Activated T-cell treated with anti-CD3 and anti-CD28 coated beads, Interleukin-2, amount 50 U/mL, for 4 hours (primary cell): ENCODE measurements around the gene CFAP251. TPM values are rescaled to one million over a fixed set of nuclear protein-coding genes. Genes with fewer than 3 reads are reported as not detected.

Source experiments
- ATAC-seq, 2 donors: fragments of 200-7000 bp; cut with Tn5 transposase; one replicate each; pipeline ENCODE4 v1.10.0; 2021
- DNase-seq: peaks from one replicate; pipeline ENCODE4 v3.0.0-alpha.2; 2020
- H3K27me3 Mint-ChIP-seq: one replicate; pipeline ENCODE4 v1.8.0; 2021; ENCODE audit warnings: low read depth, mixed read lengths
- H3K36me3 Mint-ChIP-seq: one replicate; pipeline ENCODE4 v1.8.0; 2022; ENCODE audit warnings: mixed read lengths; ENCODE audit not compliant: insufficient read depth
- H3K4me1 Mint-ChIP-seq: one replicate; pipeline ENCODE4 v1.8.0; 2021; ENCODE audit warnings: low read depth, mixed read lengths
- H3K4me3 Mint-ChIP-seq: one replicate; pipeline ENCODE4 v1.8.0; 2021; ENCODE audit warnings: mild to moderate bottlenecking, moderate library complexity, mixed read lengths
- H3K9me3 Mint-ChIP-seq: one replicate; pipeline ENCODE4 v1.8.0; 2021; ENCODE audit warnings: mixed read lengths
- total RNA-seq, 3 donors: library from RNA; stranded (reverse); gene quantifications; one replicate each; pipeline ENCODE4 v1.2.1, GENCODE V29; 2021

CFAP251 gene
- total RNA-seq, 3 donors from 2014 or later: 0.46 to 0.82 (median 0.78) TPM

DNA sequence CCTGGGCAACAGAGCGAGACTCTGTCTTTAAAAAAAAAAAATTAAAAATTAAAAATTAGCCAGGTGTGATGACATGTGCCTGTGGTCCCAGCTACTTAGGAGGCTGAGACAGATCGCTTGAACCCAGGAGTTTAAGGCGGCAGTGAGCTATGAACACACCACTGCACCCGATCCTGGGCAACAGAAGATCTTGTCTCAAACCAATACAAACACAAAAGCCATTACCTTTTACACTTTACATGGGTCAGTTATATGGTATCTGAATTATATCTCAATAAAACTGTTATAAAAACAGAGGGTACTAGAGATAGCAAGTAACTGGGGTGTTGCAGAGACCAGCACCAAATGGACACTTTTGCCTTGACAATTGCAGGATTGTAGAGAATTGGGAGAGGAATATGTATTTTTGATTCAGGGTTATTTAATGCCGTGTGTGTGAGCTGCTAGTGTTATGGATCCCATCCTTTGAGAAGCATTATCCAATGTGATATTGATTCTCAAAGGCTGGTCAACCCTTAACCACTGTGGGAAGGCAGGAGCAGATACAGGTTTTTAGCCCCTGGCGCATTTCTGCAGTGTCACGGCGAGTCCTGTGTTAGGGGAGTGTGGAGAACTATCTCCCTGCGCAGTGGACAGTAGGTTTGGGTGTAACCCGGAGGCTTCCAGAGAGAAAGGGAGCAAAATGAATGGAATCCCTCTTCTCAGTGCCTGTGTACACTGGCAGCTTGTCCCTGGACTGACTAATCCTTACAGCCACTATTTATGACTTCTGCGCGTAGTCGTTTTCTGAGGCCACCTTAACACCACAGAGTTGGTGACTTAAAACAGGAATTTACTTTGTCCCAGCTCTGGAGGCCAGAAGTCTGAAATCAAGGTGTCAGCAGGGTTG is 25.5 kb upstream of the CFAP251 start:
- no peaks in the 10 kb centered on the region for H3K9me3 Mint-ChIP-seq
- no peak overlapping the region for H3K4me3 Mint-ChIP-seq
- peaks cover 23% of the 10 kb centered on the region for H3K36me3 Mint-ChIP-seq
- DNase-seq (no peak), ATAC-seq (no peak)
- H3K27me3 Mint-ChIP-seq: peaks cover 1% of the 10 kb centered on the region
- H3K4me1 Mint-ChIP-seq: peaks cover 48% of the 10 kb centered on the region

DNA sequence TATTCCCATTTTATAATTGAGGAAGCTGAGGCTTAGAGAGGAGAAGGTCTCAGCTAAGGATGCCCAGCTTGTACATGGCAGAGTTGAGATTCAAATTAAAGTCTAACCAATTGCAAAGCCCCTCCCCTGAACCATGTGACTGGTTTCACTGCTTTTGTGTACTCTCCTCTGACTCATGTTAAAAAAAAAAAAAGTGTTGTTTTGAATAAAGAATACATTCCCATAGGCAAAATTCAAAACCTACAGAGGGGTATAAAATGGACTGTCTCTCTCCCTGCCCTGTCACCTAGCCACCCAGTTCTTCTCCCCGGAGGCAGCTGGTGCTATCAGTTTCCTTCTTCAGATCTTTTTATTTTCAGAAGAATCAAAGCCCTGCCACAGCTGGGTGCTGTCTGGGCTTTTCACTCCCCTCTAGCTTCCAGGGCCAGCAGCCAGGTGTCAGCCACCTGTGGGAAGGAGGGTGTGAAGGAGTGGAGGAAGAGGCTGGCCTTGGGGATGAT is 24.4 kb upstream of the CFAP251 start:
- Mint-ChIP-seq H3K4me1 (peaks cover 40% of the 10 kb centered on the region), H3K27me3 (no peaks in the 10 kb centered on the region), H3K9me3 (no peaks in the 10 kb centered on the region), H3K36me3 (peaks cover 23% of the 10 kb centered on the region), H3K4me3 (no peak overlapping the region)
- peak; percentile 71 to 73 for ATAC-seq
- DNase-seq: no peak

- Mint-ChIP-seq H3K9me3 (no peaks in the 10 kb centered on the region), H3K4me1 (peaks cover 35% of the 10 kb centered on the region), H3K4me3 (no peak overlapping the region), H3K36me3 (peaks cover 28% of the 10 kb centered on the region), H3K27me3 (no peaks in the 10 kb centered on the region)
- ATAC-seq (no peak), DNase-seq (no peak)
Measured at GRCh38 chr12:121894633-121895032, 23.8 kb upstream of the CFAP251 start.

DNA sequence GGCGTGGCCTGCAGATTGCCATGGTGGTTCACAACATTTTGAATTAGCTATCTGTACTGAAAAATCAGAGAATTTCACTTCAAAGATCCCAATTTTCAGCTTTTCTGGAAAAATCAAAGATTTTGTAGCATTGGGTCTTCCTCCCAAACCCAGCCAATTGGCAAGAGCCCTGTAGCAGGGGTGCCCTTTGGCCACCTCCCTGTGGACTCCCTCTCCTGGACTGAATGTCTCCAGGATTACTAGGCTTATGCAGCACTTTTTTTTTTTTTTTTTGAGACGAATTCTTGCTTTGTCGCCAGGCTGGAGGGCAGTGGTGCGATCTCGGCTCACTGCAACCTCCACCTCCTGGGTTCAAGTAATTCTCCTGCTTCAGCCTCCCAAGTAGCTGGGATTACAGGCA is 20.1 kb upstream of the CFAP251 start:
- no peaks in the 10 kb centered on the region for H3K27me3 Mint-ChIP-seq
- no peak overlapping the region for H3K4me3 Mint-ChIP-seq
- peaks cover 19% of the 10 kb centered on the region for H3K4me1 Mint-ChIP-seq
- no peaks in the 10 kb centered on the region for H3K9me3 Mint-ChIP-seq
- H3K36me3 Mint-ChIP-seq: peaks cover 38% of the 10 kb centered on the region
- DNase-seq: no peak
- ATAC-seq: no peak

DNA sequence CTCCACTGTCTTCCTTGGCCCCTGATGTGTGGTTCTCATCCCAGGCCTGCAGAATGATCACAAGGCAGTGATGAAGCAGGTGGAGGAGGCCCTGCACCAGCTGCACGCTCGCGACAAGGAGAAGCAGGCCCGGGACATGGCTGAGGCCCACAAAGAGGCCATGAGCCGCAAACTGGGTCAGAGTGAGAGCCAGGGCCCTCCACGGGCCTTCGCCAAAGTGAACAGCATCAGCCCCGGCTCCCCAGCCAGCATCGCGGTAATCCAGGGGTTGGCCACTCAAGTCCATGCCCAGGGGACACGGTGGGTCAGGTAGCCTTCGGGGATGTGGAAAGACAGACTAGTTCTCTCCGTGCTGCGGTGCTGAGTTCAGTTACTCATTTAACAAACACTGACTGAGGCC is 18.8 kb upstream of the CFAP251 start:
- H3K9me3 Mint-ChIP-seq: no peaks in the 10 kb centered on the region
- no peak for DNase-seq
- ATAC-seq: no peak
- H3K36me3 Mint-ChIP-seq: peaks cover 37% of the 10 kb centered on the region
- H3K27me3 Mint-ChIP-seq: no peaks in the 10 kb centered on the region
- H3K4me1 Mint-ChIP-seq: peaks cover 6% of the 10 kb centered on the region
- no peak overlapping the region for H3K4me3 Mint-ChIP-seq

- Mint-ChIP-seq H3K36me3 (peaks cover 34% of the 10 kb centered on the region), H3K27me3 (no peaks in the 10 kb centered on the region), H3K4me1 (no peaks in the 10 kb centered on the region), H3K4me3 (no peak overlapping the region), H3K9me3 (no peaks in the 10 kb centered on the region)
- DNase-seq (no peak), ATAC-seq (no peak)
Measured at GRCh38 chr12:121903202-121903601, 15.2 kb upstream of the CFAP251 start.

- Mint-ChIP-seq H3K9me3 (no peaks in the 10 kb centered on the region), H3K4me3 (no peak overlapping the region), H3K27me3 (no peaks in the 10 kb centered on the region), H3K36me3 (peaks cover 38% of the 10 kb centered on the region), H3K4me1 (peaks cover 8% of the 10 kb centered on the region)
- no peak for DNase-seq
- ATAC-seq: no peak
Measured at GRCh38 chr12:121905746-121906145, 12.6 kb upstream of the CFAP251 start.

- peaks cover 13% of the 10 kb centered on the region for H3K4me1 Mint-ChIP-seq
- no peaks in the 10 kb centered on the region for H3K27me3 Mint-ChIP-seq
- ATAC-seq: no peak
- no peaks in the 10 kb centered on the region for H3K9me3 Mint-ChIP-seq
- no peak overlapping the region for H3K4me3 Mint-ChIP-seq
- peaks cover 29% of the 10 kb centered on the region for H3K36me3 Mint-ChIP-seq
- no peak for DNase-seq
Measured at GRCh38 chr12:121908702-121909101, 9.7 kb upstream of the CFAP251 start.

DNA sequence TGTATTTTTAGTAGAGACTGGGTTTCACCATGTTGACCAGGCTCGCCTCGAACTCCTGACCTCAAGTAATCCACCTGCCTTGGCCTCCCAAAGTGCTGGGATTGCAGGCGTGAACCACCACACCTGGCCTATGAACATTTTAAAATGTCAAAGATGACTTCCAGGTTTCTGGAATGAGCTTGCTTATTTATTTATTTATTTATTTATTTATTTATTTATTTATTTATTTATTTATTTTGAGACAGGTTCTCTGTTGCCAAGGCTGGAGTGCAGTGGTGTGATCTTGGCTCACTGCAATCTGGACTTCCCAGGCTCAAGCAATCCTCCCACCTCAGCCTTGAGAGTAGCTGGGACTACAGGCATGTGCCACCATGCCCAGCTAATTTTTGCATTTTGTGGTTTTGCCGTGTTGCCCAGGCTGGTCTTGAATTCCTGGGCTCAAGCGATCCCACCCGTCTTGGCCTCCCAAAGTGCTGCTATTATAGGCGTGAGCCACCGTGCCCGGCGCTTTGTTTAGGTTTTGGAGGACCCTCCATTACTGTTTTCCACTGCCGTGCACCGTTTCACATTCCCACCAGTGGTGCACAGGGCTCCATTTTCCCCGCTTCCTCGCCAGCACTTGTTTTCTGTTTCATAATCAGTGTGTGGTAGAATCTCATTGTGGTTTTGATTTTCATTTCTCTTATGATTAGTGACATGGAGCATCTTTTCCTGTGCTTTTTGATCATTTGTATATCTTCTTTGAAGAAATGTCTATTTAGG is 6.4 kb upstream of the CFAP251 start:
- ATAC-seq (peak; percentile 74 to 75), DNase-seq (no peak)
- Mint-ChIP-seq H3K36me3 (peaks cover 23% of the 10 kb centered on the region), H3K9me3 (no peaks in the 10 kb centered on the region), H3K4me3 (no peak overlapping the region), H3K4me1 (peaks cover 13% of the 10 kb centered on the region), H3K27me3 (no peaks in the 10 kb centered on the region)

DNA sequence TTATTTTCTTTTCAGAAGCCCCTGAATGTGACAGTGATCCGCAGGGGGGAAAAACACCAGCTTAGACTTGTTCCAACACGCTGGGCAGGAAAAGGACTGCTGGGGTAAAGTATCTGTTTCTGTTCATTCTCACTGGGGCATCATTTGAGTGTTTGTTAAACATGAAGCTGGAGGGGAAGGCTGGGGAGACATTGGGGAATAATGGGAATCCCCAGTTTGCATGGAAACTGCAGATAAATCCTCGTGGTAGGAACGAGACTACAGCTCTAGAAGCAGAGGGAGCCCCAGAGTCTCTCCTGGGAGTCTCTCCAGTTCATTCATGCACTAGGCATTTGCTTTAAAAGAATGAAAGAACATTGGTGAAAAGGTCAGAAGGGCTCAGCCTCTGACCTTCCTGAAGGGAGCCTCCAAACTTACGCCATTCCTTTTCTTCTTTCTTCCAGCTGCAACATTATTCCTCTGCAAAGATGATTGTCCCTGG is 2.5 kb upstream of the CFAP251 start:
- no peaks in the 10 kb centered on the region for H3K27me3 Mint-ChIP-seq
- no peak overlapping the region for H3K4me3 Mint-ChIP-seq
- H3K9me3 Mint-ChIP-seq: no peaks in the 10 kb centered on the region
- H3K4me1 Mint-ChIP-seq: peaks cover 19% of the 10 kb centered on the region
- ATAC-seq: no peak
- no peak for DNase-seq
- peaks cover 12% of the 10 kb centered on the region for H3K36me3 Mint-ChIP-seq

GRCh38 chr12:121916719-121917118 is 1.7 kb upstream of the CFAP251 start:
- Mint-ChIP-seq H3K36me3 (peaks cover 12% of the 10 kb centered on the region), H3K27me3 (no peaks in the 10 kb centered on the region), H3K9me3 (no peaks in the 10 kb centered on the region), H3K4me3 (no peak overlapping the region), H3K4me1 (peaks cover 19% of the 10 kb centered on the region)
- DNase-seq (no peak), ATAC-seq (no peak)

GRCh38 chr12:121918679-121919038 is 267 bp downstream of the CFAP251 start:
- Mint-ChIP-seq H3K4me1 (peaks cover 14% of the 10 kb centered on the region), H3K4me3 (peak overlapping the region; percentile 78), H3K36me3 (peaks cover 6% of the 10 kb centered on the region), H3K27me3 (no peaks in the 10 kb centered on the region), H3K9me3 (no peaks in the 10 kb centered on the region)
- ATAC-seq (peak; percentile 12 to 52), DNase-seq (no peak)

DNA sequence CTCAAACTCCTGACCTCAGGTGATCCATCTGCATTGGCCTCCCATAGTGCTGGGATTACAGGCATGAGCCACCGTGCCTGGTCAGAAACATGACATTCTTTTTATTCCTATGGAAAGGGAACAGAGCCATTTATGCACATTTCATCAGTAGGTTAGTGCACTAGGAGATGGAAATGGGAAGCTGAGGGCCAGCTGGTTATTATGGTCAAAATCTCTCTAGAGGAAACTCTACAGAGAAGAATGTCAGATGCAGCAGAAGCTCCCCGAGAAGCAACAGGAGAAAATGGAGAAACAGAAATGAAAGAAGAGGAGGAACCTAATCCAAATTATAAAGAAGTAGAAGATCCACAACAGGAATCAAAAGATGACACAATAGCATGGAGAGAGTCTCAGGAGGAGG is 2.7 kb downstream of the CFAP251 start:
- Mint-ChIP-seq H3K9me3 (no peaks in the 10 kb centered on the region), H3K4me3 (no peak overlapping the region), H3K36me3 (peaks cover 6% of the 10 kb centered on the region), H3K27me3 (no peaks in the 10 kb centered on the region), H3K4me1 (peaks cover 14% of the 10 kb centered on the region)
- ATAC-seq (no peak), DNase-seq (no peak)

GRCh38 chr12:121925358-121925695 is 6.9 kb downstream of the CFAP251 start:
- ATAC-seq: no peak
- Mint-ChIP-seq H3K27me3 (no peaks in the 10 kb centered on the region), H3K4me3 (no peak overlapping the region)

More at GRCh38 chr12:121925358-121925695, 6.9 kb downstream of the CFAP251 start:
- DNase-seq: no peak
- Mint-ChIP-seq H3K36me3 (no peaks in the 10 kb centered on the region), H3K9me3 (no peaks in the 10 kb centered on the region), H3K4me1 (no peaks in the 10 kb centered on the region)
